SU-DHL-6 (cell line): ENCODE results near the gene IPCEF1.

ENCODE experiments used
- EZH2phosphoT487 ChIP-seq: fragments of 200-600 bp; sonication (generic), shearing (Covaris generic); conservative IDR thresholded peaks from 2 replicates; pipeline ENCODE4 v1.6.1; 2018; ENCODE audit warnings: mild to moderate bottlenecking, antibody characterized with exemption, low read length, moderate library complexity, mixed read lengths
- TF ChIP-seq, protein P1 (sequence below): fragments of 200-600 bp; sonication (generic); IDR thresholded peaks from one replicate; pipeline ENCODE4 v1.5.1; 2017; ENCODE audit warnings: antibody characterized with exemption, mild to moderate bottlenecking, low read length, moderate library complexity; ENCODE audit not compliant: insufficient read depth, poor library complexity, severe bottlenecking

DNA sequence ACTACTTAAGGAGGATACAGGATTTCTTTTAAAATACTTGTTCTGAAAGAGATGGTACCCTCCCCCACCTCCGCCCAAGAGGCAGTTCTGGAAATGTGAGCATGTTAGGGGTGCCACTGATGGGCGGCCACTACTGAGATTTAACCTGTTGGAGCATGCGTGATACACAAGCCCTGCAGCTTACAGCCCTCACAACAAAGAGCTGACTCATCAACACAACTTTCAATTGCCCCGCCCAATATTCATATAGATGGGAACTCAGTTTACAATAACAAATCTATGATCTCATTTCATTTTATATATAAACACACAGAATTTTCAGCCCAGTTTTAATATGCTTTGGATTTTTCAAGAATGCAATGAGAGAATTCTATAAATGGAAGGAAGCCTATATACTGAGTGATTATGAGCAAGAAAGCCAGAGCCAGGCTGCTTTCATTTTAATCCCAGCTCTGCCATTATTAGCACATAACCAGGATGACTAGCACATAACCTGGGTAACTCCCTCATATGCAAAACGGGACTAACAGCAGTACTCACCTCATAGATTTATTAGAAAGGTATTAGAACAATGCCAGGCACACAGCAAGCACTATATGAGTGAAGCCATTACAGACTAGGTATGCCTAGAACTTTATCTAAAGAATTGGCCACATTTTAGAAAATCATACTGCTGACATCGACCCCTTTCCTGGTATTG lies 45.6 kb upstream of the IPCEF1 start:
- TF ChIP-seq, protein P1, sequence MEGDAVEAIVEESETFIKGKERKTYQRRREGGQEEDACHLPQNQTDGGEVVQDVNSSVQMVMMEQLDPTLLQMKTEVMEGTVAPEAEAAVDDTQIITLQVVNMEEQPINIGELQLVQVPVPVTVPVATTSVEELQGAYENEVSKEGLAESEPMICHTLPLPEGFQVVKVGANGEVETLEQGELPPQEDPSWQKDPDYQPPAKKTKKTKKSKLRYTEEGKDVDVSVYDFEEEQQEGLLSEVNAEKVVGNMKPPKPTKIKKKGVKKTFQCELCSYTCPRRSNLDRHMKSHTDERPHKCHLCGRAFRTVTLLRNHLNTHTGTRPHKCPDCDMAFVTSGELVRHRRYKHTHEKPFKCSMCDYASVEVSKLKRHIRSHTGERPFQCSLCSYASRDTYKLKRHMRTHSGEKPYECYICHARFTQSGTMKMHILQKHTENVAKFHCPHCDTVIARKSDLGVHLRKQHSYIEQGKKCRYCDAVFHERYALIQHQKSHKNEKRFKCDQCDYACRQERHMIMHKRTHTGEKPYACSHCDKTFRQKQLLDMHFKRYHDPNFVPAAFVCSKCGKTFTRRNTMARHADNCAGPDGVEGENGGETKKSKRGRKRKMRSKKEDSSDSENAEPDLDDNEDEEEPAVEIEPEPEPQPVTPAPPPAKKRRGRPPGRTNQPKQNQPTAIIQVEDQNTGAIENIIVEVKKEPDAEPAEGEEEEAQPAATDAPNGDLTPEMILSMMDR = no peak
- no peak for TF ChIP-seq EZH2phosphoT487
